ENCODE data around the gene ARL6IP4.

DNA sequence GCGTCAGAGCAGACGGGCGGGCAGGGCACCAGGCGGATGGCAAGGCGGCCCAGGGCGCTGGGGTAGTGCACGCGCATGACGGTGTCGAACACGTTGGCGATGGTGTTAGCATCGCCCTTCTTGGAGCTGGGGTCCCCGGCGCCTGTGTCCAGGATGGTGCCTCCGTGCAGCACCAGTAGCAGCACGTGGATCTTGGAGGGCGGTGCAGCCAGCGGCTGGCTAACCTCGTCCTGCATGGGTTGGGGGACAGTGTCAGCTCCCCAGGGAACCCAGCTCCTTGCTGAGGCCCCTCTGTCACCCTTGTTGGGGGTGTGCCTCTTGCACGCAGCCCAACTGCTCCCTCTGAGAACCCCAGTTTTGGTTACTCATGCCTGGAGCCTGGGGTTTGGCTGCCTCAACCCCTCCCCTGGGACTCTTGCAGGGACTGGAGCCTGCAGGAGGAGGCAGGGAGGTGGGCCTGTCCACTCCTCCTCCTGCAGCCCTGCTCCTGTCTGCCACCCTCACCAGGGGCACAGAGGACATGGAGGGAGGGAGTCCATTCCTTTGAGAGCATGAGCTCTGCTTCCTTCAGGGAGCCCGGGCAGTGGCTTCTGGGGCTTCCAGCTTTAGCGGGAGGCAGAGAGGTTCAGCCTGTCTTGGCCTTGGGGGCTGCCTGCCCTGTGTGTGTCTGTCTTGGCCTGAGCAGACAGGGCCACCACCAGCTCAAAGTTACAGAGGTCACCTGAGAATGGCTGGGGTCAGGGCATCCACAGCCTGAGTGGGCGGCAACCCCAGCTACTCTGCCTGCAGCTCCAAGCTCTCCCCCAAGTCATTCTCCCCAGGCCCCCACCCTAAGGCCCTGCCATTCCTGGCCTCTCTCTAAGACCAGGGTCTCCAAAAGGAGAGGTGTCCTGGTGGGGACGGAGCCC is 17.1 kb downstream of the ARL6IP4 start:
- TF ChIP-seq, protein P1, sequence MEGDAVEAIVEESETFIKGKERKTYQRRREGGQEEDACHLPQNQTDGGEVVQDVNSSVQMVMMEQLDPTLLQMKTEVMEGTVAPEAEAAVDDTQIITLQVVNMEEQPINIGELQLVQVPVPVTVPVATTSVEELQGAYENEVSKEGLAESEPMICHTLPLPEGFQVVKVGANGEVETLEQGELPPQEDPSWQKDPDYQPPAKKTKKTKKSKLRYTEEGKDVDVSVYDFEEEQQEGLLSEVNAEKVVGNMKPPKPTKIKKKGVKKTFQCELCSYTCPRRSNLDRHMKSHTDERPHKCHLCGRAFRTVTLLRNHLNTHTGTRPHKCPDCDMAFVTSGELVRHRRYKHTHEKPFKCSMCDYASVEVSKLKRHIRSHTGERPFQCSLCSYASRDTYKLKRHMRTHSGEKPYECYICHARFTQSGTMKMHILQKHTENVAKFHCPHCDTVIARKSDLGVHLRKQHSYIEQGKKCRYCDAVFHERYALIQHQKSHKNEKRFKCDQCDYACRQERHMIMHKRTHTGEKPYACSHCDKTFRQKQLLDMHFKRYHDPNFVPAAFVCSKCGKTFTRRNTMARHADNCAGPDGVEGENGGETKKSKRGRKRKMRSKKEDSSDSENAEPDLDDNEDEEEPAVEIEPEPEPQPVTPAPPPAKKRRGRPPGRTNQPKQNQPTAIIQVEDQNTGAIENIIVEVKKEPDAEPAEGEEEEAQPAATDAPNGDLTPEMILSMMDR (IDR thresholded peaks at IDR 0.05), result no peak
- TF ChIP-seq POLR2AphosphoS5 (IDR thresholded peaks at IDR 0.05; ENCODE audit: insufficient read depth in 1 of 2, low read depth in 1 of 2) (no peak), POLR2A (IDR thresholded peaks at IDR 0.05) (no peak)
